HG02610 (cell line): ENCODE data around the gene NAALADL1.
"Not testable (repeated sequence)": the region's sequence is repeated elsewhere in the genome, so short reads cannot be mapped to it uniquely, and the experiment has no call there.

ENCODE experiments used
- ATAC-seq: cut with Tn5 transposase; IDR thresholded peaks from one replicate; pipeline ENCODE4 v1.9.1; 2021; ENCODE audit warnings: mild to moderate bottlenecking, moderate library complexity; ENCODE audit not compliant: unreplicated experiment

Gene NAALADL1

DNA sequence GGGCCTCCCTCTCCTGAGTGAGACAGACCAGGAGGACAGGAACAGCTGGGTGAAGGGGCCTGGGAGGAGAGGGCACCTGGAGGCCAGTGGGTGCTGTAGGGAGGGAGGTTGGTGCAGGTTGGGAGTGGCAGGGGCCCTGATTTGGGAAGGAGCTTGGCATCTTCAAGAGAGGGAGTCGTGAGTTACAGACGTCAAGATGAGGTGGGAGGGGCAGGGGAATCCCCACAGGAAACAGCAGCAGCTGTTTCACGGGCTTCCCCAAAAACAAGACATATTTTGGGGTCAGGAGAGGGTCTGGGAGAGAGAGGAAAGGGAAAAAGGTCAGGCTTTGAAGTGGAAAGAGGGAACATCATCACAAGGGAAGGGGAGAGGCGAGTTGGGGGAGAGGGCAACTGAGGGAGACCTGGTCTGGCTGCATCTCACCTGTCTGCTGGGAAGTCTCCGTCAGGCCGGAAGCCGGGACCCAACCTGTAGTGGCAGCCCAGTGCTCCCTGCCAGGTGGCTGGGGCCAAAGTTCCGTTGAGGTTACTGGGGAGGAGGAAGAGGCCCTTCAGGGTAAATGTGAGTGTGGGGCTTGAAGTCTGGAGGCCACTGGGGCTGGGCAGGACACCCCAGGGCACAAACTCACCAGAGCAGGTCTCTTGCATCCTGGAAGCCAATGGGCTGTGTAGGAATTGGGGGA, 4.4 kb downstream of the NAALADL1 start:
- no peak for ATAC-seq

GRCh38 chr11:65051398-65051858, 6.9 kb downstream of the NAALADL1 start:
- no peak for ATAC-seq

DNA sequence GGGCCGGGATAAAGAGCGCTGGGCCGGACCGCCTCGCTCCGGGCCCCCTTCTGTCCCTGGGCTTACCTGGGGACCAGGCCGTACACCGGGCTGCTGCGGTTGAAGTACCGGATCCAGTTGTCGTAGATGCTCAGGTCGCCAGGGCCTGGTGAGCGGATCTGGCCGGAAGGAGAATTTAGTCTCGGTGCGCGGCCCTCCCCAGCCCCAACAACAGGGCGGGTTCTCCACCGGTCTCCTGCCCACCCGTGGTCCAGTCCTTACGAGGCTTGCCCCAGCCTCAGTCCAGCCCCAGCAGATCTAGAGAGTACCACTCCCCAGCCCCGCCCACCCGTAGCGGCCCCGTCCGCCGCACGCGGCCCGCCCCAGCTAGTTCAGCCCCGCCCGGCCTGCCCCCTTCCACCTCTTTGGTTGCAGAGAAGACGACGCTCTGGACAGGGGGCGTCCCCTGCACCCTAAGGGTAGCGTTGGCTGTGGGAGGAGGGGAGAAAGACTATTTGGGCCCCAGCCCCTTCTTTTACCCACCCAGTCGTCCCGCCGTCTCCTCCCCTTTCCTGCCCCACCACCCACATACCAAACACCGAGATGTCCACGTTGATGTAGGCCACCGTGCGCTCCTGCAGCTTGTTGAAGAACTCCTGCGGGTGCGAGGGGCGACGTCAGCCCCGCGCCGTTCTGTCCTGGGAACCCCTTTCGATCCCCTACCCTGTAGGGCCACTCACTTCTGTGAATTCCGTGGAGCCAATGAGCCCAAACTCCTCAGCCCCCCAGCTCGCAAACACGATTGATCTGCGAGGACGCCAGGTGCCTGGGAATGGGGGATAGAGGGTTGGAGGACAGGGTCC, 10.6 kb downstream of the NAALADL1 start:
- ATAC-seq, result no peak

GRCh38 chr11:65045728-65046127, 12.6 kb downstream of the NAALADL1 start:
- ATAC-seq, result no peak

DNA sequence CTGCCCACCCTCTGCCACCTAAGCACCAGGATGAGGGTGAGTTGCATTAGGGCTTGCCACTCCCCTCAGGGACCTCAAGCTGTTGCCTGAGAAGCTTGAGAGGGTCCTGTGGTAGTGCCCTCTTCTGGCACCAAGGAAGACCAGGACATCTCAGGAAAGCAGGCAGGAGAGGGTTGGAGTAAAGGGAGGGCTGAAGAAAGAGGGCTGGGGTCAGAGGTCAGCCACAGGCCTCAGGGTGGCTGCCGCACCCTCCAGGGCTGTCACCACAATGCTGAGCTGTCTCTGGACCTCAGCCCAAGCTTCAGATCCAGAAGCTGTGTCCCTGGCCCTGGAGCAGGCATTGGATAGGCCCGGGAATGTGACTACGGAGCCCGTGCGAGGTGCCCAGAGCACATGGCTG, 13.3 kb downstream of the NAALADL1 start:
- ATAC-seq, result no peak

DNA sequence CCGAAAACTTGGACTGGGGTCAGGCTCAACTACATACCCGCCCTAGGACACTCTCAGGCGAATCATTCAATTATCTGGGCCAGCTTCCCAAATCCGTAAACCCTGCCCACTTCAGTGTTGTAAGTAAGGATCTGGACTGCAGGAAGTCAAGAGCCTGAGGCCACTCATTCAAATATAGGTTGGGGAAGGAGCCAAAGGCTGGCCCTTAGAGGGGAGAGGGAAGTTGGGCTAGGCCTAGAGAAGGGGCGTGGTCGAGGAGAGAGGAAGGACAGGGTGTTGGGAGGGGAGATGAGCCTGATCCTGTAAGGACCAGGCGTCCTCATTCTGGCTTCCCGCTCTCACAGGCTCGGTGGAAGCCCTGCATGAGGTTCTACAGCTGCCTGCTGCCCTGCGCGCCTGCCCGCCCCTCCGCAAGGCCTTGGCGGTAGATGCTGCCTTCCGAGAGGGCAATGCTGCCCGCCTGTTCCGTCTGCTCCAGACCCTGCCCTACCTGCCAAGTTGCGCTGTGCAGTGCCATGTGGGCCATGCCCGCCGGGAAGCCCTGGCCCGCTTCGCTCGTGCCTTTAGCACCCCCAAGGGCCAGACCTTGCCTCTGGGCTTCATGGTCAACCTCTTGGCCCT, 14.4 kb downstream of the NAALADL1 start:
- ATAC-seq, result no peak

DNA sequence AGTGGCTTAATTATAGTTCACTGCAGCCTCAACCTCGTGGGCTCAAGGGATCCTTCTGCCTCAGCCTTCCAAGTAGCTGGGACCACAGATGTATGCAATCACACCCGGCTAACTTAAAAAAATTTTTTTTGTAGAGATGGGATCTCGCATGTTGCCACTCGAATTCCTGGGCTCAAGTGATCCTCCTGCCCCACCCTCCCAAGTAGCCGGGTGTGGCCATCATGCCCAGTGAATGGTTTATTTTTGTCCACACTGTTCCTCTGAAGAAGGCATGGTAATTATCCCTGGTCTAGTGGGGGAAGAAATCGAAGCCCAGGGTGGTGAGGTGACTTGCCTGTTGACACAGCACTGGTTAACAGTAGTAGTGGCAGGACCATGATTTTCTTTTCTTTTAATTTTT, 15.5 kb downstream of the NAALADL1 start:
- ATAC-seq, result no peak

GRCh38 chr11:65040847-65041622, 17.3 kb downstream of the NAALADL1 start, which contains the start of gene SAC3D1:
TSS of gene SAC3D1 (plus strand) at chr11:65041210. CDS start at chr11:65041293, 83 bp downstream.
- peak; percentile 81 for ATAC-seq

DNA sequence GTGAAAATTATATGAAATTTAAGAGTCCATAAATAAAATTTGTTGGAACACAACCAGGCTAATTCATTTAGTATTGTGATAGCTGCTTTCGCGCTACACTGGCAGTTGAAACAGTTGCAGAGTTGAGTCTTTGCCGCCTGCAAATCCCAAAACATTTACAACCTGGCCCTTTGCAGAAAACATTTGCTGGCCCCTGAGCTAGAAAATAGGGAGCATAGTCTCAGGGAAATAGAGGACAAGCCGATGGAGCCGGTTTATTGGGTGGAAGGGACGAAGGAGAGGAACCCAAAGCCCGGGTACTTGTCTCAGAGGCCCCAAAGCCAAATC, 17.9 kb downstream of the NAALADL1 start:
- no peak for ATAC-seq

DNA sequence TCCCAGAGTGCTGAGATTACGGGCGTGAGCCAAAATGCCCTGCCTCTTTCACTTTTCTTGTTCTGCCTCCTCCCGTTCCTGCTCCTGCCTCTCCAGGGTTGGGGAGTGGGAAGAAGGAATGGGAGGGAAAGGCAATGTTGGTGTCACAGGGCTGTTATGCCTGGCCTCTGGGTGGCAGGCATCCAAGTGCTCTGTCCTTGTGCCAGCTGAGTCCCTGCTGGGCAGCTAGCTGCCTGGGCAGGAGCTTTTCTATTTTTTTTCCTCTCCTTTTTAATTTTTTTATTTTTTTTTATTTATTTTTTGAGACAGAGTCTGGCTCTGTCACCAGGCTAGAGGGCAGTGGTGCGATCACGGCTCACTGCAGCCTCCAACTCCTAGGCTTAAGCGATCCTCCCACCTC, 21.4 kb downstream of the NAALADL1 start:
- ATAC-seq, result no peak

DNA sequence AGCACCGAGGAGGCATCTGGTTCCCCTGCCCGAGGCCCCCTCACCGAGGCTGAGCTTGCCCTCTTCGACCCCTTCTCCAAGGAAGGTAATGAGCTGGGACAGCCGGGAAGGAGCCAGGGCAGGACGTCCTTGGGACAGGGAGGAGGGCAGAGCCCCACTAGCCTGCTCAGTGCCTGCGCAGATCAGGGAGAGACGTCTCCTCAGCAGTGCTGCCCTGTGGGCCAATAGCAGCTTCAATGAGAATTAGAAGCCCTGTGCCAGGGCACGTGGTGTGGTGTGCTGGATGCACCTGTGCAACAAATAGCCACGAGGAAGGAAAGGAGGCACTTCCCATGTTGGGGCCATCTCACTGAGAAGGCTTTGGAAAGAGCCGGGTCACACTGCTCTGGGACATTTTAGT, 22.8 kb downstream of the NAALADL1 start:
- no peak for ATAC-seq

DNA sequence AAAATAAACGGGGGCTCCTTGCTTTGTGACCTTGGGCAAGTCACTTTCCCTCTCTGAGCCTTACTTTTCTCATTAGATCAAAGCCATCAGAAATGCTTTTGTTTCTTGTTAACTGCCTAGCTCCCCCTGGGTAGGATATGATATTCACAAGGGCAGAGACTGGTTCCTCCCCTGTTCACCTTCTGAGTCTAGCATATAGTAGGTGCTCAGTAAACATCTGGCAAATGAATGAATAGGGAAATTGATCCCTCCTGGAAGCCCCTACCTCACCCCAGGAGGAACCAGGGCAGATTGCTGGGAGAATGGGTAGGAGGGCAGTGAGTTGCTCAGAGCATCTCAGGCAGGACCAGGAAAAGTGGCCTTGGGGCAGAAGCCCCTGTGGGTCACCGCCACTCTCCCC, 23.9 kb downstream of the NAALADL1 start:
- no peak for ATAC-seq

GRCh38 chr11:65032216-65032615, 26.1 kb downstream of the NAALADL1 start:
- ATAC-seq, result no peak

- ATAC-seq, result peak; percentile 85
Observed at GRCh38 chr11:65027213-65028067, 30.9 kb downstream of the NAALADL1 start, which contains the start of gene SNX15. TSS of gene SNX15 (plus strand) at chr11:65027439. CDS start at chr11:65027538, 99 bp downstream.

DNA sequence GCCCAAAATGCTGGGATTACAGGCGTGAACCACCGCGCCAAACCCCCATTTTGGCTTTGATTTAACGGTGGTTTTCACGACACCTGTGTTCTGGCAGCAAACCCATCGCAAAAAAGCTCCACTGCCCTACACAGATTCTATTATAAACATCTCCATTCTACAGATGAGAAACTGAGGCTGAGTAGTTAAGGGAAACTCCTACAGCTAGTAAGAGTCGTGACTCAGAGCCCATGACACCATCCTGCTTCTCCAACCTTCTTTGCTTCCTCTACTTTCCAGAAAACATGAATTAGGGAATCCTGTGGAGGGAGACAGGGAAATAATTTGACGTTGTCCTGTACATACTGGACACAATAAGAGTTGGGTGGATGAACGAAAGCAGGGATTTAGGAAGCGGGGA, 31.5 kb downstream of the NAALADL1 start:
- ATAC-seq, result no peak

- not testable (repeated sequence) for ATAC-seq
Observed at GRCh38 chr11:65023502-65023901, 34.9 kb downstream of the NAALADL1 start.

DNA sequence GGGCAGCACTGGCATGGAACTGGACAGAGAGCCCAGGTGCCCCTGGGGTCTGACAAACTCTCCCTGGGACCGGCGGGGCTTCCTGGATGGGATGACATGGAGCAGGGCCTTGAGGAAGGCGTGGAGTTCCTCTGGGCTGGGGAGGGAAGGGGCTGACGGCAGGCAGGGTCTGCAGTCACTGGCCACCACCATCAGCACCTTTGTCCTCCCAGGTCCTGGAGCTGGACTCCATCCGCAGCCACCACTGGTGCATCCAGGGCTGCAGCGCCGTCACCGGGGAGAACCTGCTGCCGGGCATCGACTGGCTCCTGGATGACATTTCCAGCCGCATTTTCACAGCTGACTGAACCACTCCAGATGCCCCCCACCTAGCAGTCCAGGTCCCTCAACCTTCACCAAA, 36.8 kb downstream of the NAALADL1 start:
- no peak for ATAC-seq

DNA sequence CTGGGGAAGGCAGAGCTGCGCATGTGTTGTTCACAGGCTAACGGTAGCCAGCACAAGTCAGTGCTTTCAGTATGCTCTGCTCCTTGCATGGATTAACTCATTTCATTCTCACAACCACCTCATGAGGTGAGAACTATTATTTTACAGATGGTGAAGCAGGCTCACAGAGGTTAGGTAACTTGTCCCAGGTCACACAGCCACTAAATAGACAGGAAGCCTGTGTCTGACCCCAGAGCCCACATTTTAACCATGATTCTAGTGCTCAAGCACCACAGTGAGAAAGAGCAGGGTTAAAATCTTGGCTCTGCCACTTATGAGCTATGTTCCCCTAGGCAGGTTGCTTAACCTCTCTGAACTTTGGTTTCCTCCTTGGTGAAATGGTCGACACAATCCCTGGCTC, 37.4 kb downstream of the NAALADL1 start:
- no peak for ATAC-seq

- ATAC-seq, result no peak
Observed at GRCh38 chr11:65019824-65020223, 38.5 kb downstream of the NAALADL1 start.

DNA sequence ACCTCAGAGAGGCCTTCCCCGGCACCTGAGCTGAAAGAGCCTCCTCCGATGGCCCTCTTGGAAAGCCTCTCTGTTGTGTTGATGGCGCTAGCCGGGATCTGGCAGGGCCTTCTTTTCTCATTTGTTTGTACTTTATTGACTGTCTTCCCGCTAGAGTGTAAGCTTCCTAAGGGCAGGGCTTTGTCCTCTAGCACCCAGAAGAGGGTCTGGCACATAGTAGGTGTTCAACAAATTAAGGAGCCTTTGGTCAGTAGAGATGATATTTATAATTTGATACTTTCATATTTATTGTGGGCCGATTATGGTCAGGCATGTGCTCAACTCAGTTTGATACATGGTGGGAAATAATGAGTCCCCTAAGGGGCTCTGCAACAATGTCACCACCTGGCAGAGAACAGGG, 40.4 kb downstream of the NAALADL1 start:
- ATAC-seq, result no peak
